HepG2 (cell line): ENCODE results near the gene MRPS25. TPM values are rescaled to one million over a fixed set of nuclear protein-coding genes. Genes with fewer than 3 reads are reported as not detected.
A peak's percentile ranks its signal among the peaks of the same experiment; 100 is the strongest.

Experiments
- AGO2 ChIP-seq: fragments of 200-400 bp; formaldehyde crosslinking; optimal IDR thresholded peaks from 2 replicates; pipeline ENCODE3; 2017; ENCODE audit warnings: mild to moderate bottlenecking, low read depth, low read length, moderate library complexity
- ARNT2 ChIP-seq: sonication (generic); formaldehyde crosslinking; IDR thresholded peaks from 2 replicates; pipeline ENCODE4 v1.8.0; 2022; ENCODE audit warnings: mild to moderate bottlenecking, low read depth, missing genetic modification reagents, moderate library complexity
- CBX2 ChIP-seq, 2 experiments: fragments of 200-600 bp in 1 of 2; sonication (generic); formaldehyde crosslinking in 1 of 2; IDR thresholded peaks; 2 replicates each; pipeline versions ENCODE4 v1.7.0 to v1.8.1; 2018 to 2022; ENCODE audit warnings: low read depth in 2 of 2, low read length in 1 of 2, mild to moderate bottlenecking in 1 of 2, missing genetic modification reagents in 1 of 2
- FOSL2 ChIP-seq: sonication (generic); formaldehyde crosslinking; IDR thresholded peaks from 2 replicates; pipeline ENCODE4 v1.4.0; 2020; ENCODE audit warnings: missing genetic modification reagents
- FOXP1 ChIP-seq, 2 experiments: fragments of 450-650 bp in 1 of 2; IDR thresholded peaks; 2 replicates each; pipeline ENCODE4 v1.6.1; 2017 to 2018; ENCODE audit warnings: antibody characterized with exemption in 1 of 2
- NBN ChIP-seq: fragments of 450-650 bp; conservative IDR thresholded peaks from 2 replicates; pipeline ENCODE4 v1.6.1; 2017
- NR2F2 ChIP-seq: IDR thresholded peaks from 2 replicates; pipeline ENCODE4 v1.6.1; 2012; ENCODE audit warnings: low read depth, inconsistent platforms, borderline replicate concordance
- RFX1 ChIP-seq: fragments of 450-650 bp; IDR thresholded peaks from 2 replicates; pipeline ENCODE4 v1.6.1; 2017
- SKI ChIP-seq: fragments of 450-650 bp; IDR thresholded peaks from one replicate; pipeline ENCODE4 v1.6.1; 2018; ENCODE audit warnings: mild to moderate bottlenecking; ENCODE audit not compliant: partially characterized antibody
- SP1 ChIP-seq, 2 experiments: fragments of 450-650 bp in 1 of 2; sonication (generic) in 1 of 2; formaldehyde crosslinking in 1 of 2; IDR thresholded peaks; 2 replicates each; pipeline versions ENCODE4 v1.4.0 to v1.6.1; 2016 to 2020; ENCODE audit warnings: missing genetic modification reagents in 1 of 2
- ZBTB1 ChIP-seq: sonication (generic); formaldehyde crosslinking; IDR thresholded peaks from 2 replicates; pipeline ENCODE4 v1.4.0; 2020; ENCODE audit warnings: missing genetic modification reagents, borderline replicate concordance
- ZEB1 ChIP-seq: IDR thresholded peaks from 2 replicates; pipeline ENCODE4 v1.6.1; 2012; ENCODE audit warnings: mild to moderate bottlenecking, low read depth, inconsistent platforms; ENCODE audit not compliant: insufficient replicate concordance
- ZMYM2 ChIP-seq: sonication (generic); formaldehyde crosslinking; IDR thresholded peaks from 2 replicates; pipeline ENCODE4 v1.8.0; 2022; ENCODE audit warnings: mild to moderate bottlenecking, missing genetic modification reagents
- ZNF331 ChIP-seq: sonication (generic); formaldehyde crosslinking; IDR thresholded peaks from 2 replicates; pipeline ENCODE4 v1.4.0; 2020; ENCODE audit warnings: missing genetic modification reagents
- ZNF354B ChIP-seq: sonication (generic); formaldehyde crosslinking; IDR thresholded peaks from 2 replicates; pipeline ENCODE4 v1.8.0; 2022; ENCODE audit warnings: mild to moderate bottlenecking, missing genetic modification reagents
- polyA plus RNA-seq, 8 experiments: library from polyadenylated mRNA; depleted of rRNA in 3 of 8; stranded (reverse) in 7 of 8; unstranded in 1 of 8; fragments of >200 nt; fragmentation: Illumina TruSeq in 4 of 8; extraction: Trizol in 4 of 8; gene quantifications; 2 replicates each; pipeline versions ENCODE4 v1.2.1 to v1.2.3, GENCODE V29; 2011 to 2016; ENCODE audit warnings: low read depth in 4 of 8, missing spikeins in 1 of 8, mixed read lengths in 1 of 8; ENCODE audit not compliant: insufficient read depth in 1 of 8
- total RNA-seq, 5 experiments: library from RNA; depleted of rRNA; stranded (reverse); fragments of >200 nt; fragmentation: Illumina TruSeq; extraction: Trizol; gene quantifications; 2 replicates each; pipeline ENCODE4 v1.2.3, GENCODE V29; 2016; ENCODE audit warnings: low read depth in 1 of 5
- TF ChIP-seq, protein P1 (sequence below): sonication (generic); formaldehyde crosslinking; IDR thresholded peaks from 2 replicates; pipeline ENCODE4 v1.4.0; 2020; ENCODE audit warnings: missing genetic modification reagents
- TF ChIP-seq, protein P2 (sequence below): sonication (generic); formaldehyde crosslinking; IDR thresholded peaks from 2 replicates; pipeline ENCODE4 v1.8.0; 2022; ENCODE audit warnings: missing genetic modification reagents, mild to moderate bottlenecking, inconsistent platforms, borderline replicate concordance
- TF ChIP-seq, protein P3 (sequence below), 2 experiments: sonication (generic) in 1 of 2; formaldehyde crosslinking in 1 of 2; IDR thresholded peaks; 2 replicates each; pipeline versions ENCODE4 v1.5.1 to v1.6.1; 2011 to 2020; ENCODE audit warnings: borderline replicate concordance in 1 of 2, low read depth in 1 of 2, low read length in 1 of 2, mild to moderate bottlenecking in 1 of 2, missing genetic modification reagents in 1 of 2, moderate library complexity in 1 of 2
- TF ChIP-seq, protein P4 (sequence below): sonication (generic); formaldehyde crosslinking; IDR thresholded peaks from 2 replicates; pipeline ENCODE4 v1.4.0; 2020; ENCODE audit warnings: missing genetic modification reagents, mild to moderate bottlenecking, borderline replicate concordance
- TF ChIP-seq, protein P5 (sequence below): sonication (generic); formaldehyde crosslinking; IDR thresholded peaks from 2 replicates; pipeline ENCODE4 v1.8.0; 2022; ENCODE audit warnings: mild to moderate bottlenecking, missing genetic modification reagents, moderate library complexity

The MRPS25 gene
- total and polyA plus RNA-seq, 2 of the 13 experiments (the other 11 are each of a cell fraction or from before 2014, with no cell fraction given) = 60.1 to 74.3 TPM

DNA sequence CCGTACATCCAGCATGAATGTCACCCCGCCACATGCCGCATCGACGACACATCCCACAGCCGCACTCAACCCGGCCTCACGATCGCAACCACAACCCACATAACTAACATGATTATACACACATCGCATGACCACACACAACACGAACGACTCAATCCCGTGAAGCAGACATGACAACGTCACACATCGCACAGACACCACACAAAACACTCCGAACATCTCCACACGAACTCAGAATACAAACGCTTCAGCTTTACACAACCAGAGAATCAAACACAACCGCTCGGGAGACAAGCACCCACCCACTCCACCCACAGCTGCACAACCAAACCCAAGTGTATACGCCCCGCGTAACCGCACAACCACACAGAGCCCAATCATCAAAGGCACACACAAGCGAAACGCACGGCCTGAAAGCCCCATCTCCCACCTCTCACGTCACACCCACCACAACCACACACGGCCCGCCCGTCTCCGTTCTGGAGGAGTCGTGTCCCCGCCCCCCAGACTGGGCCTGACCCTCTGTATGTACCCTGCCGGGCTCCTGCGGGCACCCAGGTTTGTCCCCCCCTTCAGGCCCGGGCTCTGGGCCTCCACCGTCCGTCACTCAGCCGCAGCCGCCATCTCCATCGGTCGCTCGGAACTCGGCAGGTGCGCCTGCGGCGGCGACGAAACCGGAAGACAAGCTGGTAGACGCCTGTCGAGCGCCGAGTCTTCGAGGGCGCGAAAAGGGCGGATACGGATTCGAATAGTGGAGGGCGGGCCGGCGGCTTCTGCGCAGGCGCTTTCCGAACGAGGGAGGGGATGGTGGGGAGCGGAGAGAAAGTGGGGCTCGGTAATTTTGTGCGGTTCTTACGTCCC lies 33.6 kb upstream of the MRPS25 start, which contains the start of gene RBSN (continued):
- TF ChIP-seq, protein P1, sequence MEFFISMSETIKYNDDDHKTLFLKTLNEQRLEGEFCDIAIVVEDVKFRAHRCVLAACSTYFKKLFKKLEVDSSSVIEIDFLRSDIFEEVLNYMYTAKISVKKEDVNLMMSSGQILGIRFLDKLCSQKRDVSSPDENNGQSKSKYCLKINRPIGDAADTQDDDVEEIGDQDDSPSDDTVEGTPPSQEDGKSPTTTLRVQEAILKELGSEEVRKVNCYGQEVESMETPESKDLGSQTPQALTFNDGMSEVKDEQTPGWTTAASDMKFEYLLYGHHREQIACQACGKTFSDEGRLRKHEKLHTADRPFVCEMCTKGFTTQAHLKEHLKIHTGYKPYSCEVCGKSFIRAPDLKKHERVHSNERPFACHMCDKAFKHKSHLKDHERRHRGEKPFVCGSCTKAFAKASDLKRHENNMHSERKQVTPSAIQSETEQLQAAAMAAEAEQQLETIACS (CRISPR knock-in tag) = 0 out of 2 replicates have a peak, but pooled peaks have one; percentile 26
- TF ChIP-seq, protein P2, sequence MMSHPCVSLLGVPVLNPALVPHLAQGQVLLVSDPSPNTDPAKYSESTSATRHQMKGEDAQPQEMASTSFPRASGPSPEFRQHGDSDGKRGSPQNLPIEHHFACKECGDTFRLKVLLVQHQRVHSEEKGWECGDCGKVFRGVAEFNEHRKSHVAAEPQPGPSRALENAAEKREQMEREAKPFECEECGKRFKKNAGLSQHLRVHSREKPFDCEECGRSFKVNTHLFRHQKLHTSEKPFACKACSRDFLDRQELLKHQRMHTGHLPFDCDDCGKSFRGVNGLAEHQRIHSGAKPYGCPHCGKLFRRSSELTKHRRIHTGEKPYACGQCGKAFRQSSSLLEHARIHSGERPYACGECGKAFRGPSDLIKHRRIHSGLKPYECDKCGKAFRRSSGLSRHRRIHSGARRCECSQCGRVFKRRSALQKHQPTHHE (CRISPR knock-in tag) = peak; percentile 76; the same call in 1 of the 2 replicates
- peak; percentile 55; the same call in 1 of the 2 replicates for TF ChIP-seq FOSL2
- TF ChIP-seq, protein P3, sequence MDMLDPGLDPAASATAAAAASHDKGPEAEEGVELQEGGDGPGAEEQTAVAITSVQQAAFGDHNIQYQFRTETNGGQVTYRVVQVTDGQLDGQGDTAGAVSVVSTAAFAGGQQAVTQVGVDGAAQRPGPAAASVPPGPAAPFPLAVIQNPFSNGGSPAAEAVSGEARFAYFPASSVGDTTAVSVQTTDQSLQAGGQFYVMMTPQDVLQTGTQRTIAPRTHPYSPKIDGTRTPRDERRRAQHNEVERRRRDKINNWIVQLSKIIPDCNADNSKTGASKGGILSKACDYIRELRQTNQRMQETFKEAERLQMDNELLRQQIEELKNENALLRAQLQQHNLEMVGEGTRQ (IDR thresholded peaks at IDR 0.05; ENCODE audit: low read depth, low read length) = no peak
- TF ChIP-seq, protein P3 (CRISPR knock-in tag; IDR thresholded peaks at IDR 0.05; ENCODE audit: borderline replicate concordance) = no peak
- peak; percentile 87 for TF ChIP-seq ZNF331 (CRISPR knock-in tag)
- TF ChIP-seq NBN = no peak
- no peak for TF ChIP-seq SKI
- TF ChIP-seq ZBTB1 (CRISPR knock-in tag) = no peak
- no peak for TF ChIP-seq CBX2 (IDR thresholded peaks at IDR 0.05; ENCODE audit: low read depth, low read length)
- TF ChIP-seq CBX2 (CRISPR knock-in tag; IDR thresholded peaks at IDR 0.05; ENCODE audit: low read depth) = 0 out of 2 replicates have a peak, but pooled peaks have one; percentile 67
- TF ChIP-seq, protein P4, sequence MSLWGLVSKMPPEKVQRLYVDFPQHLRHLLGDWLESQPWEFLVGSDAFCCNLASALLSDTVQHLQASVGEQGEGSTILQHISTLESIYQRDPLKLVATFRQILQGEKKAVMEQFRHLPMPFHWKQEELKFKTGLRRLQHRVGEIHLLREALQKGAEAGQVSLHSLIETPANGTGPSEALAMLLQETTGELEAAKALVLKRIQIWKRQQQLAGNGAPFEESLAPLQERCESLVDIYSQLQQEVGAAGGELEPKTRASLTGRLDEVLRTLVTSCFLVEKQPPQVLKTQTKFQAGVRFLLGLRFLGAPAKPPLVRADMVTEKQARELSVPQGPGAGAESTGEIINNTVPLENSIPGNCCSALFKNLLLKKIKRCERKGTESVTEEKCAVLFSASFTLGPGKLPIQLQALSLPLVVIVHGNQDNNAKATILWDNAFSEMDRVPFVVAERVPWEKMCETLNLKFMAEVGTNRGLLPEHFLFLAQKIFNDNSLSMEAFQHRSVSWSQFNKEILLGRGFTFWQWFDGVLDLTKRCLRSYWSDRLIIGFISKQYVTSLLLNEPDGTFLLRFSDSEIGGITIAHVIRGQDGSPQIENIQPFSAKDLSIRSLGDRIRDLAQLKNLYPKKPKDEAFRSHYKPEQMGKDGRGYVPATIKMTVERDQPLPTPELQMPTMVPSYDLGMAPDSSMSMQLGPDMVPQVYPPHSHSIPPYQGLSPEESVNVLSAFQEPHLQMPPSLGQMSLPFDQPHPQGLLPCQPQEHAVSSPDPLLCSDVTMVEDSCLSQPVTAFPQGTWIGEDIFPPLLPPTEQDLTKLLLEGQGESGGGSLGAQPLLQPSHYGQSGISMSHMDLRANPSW (CRISPR knock-in tag) = peak; percentile 52; the same call in 1 of the 2 replicates
- no peak for TF ChIP-seq ZMYM2 (CRISPR knock-in tag)
- no peak for TF ChIP-seq RFX1
- no peak for TF ChIP-seq ZEB1
- TF ChIP-seq ARNT2 (CRISPR knock-in tag) = peak; percentile 95
- TF ChIP-seq, protein P5, sequence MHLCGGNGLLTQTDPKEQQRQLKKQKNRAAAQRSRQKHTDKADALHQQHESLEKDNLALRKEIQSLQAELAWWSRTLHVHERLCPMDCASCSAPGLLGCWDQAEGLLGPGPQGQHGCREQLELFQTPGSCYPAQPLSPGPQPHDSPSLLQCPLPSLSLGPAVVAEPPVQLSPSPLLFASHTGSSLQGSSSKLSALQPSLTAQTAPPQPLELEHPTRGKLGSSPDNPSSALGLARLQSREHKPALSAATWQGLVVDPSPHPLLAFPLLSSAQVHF = peak; percentile 95
- peak; percentile 86; the same call in 1 of the 2 replicates for TF ChIP-seq ZNF354B
- peak; percentile 43; the same call in 1 of the 2 replicates for TF ChIP-seq NR2F2
- TF ChIP-seq FOXP1 (IDR thresholded peaks at IDR 0.05) = no peak
- peak; percentile 42 for TF ChIP-seq FOXP1 (CRISPR knock-in tag; IDR thresholded peaks at IDR 0.05)
- TF ChIP-seq AGO2 = no peak
- no peak for TF ChIP-seq SP1 (IDR thresholded peaks at IDR 0.05)
- TF ChIP-seq SP1 (CRISPR knock-in tag; IDR thresholded peaks at IDR 0.05) = peak; percentile 95
